Spleen (tissue), 11 donors: ENCODE data around the gene POU6F2. TPM values are rescaled to one million over a fixed set of nuclear protein-coding genes. Genes with fewer than 3 reads are reported as not detected.

Experiments
- DNase-seq: peaks from one replicate; pipeline ENCODE4 v3.0.0-alpha.2; 2020
- H3K27ac ChIP-seq, 8 donors: fragments of 200-600 bp; sonication (generic) in 7 of 8; 1 replicate in 4 of 8; 2 replicates in 4 of 8; pipeline versions ENCODE4 v1.5.0 to v1.8.0; 2016 to 2021; ENCODE audit warnings: inconsistent platforms in 4 of 8, mild to moderate bottlenecking in 4 of 8, moderate library complexity in 1 of 8
- H3K27me3 ChIP-seq, 7 donors: fragments of 200-600 bp; sonication (generic) in 6 of 7; replicated peaks in 1 of 7; 1 replicate in 4 of 7; 2 replicates in 3 of 7; pipeline versions ENCODE4 v1.5.0 to v1.8.0; 2016 to 2021; ENCODE audit warnings: inconsistent platforms in 3 of 7, mild to moderate bottlenecking in 1 of 7
- H3K36me3 ChIP-seq, 6 donors: fragments of 200-600 bp; sonication (generic) in 5 of 6; 1 replicate in 4 of 6; 2 replicates in 2 of 6; pipeline versions ENCODE4 v1.5.0 to v1.8.0; 2016 to 2021; ENCODE audit warnings: inconsistent platforms in 2 of 6
- H3K4me1 ChIP-seq, 6 donors: fragments of 200-600 bp; sonication (generic) in 5 of 6; 1 replicate in 3 of 6; 2 replicates in 3 of 6; pipeline versions ENCODE4 v1.5.0 to v1.8.0; 2016 to 2021; ENCODE audit warnings: inconsistent platforms in 3 of 6
- H3K4me3 ChIP-seq, 8 donors: fragments of 200-600 bp; sonication (generic) in 7 of 8; 1 replicate in 4 of 8; 2 replicates in 4 of 8; pipeline versions ENCODE4 v1.5.0 to v1.8.0; 2016 to 2021; ENCODE audit warnings: inconsistent platforms in 4 of 8, mild to moderate bottlenecking in 4 of 8, moderate library complexity in 2 of 8
- H3K9me3 ChIP-seq, 8 donors: fragments of 200-600 bp; sonication (generic) in 7 of 8; 1 replicate in 4 of 8; 2 replicates in 4 of 8; pipeline versions ENCODE4 v1.5.0 to v1.8.0; 2016 to 2021; ENCODE audit warnings: inconsistent platforms in 4 of 8
- POLR2A ChIP-seq, 3 donors: fragments of 450-650 bp; IDR thresholded peaks; one replicate each; pipeline ENCODE4 v1.5.1; 2017; ENCODE audit warnings: antibody characterized with exemption in 3 of 3, mild to moderate bottlenecking in 1 of 3
- POLR2AphosphoS5 ChIP-seq, 3 donors: sonication (generic); formaldehyde crosslinking; IDR thresholded peaks; one replicate each; pipeline ENCODE4 v1.5.1; 2017; ENCODE audit warnings: antibody characterized with exemption in 3 of 3
- WGBS, 5 donors: extraction: QIAGEN DNeasy Blood & Tissue Kit in 3 of 5; methylation state at CpG; one replicate each; pipeline versions ENCODE4 v1.1.5 to v1.1.7; 2013 to 2018; 5-methylcytosine and 5-hydroxymethylcytosine counted together
- intact Hi-C: fragments of 100-400 bp; cut with DNase I; formaldehyde crosslinking; loops from one replicate; pipeline ENCODE4 v1.15.0; 2023; ENCODE audit warnings: low total_unique reads
- polyA plus RNA-seq, 3 donors: library from polyadenylated mRNA; stranded (reverse); fragments of 200-250 nt; gene quantifications; one replicate each; pipeline ENCODE4 v1.2.1, GENCODE V29; 2013
- total RNA-seq, 7 donors: library from RNA; depleted of rRNA in 3 of 7; stranded (reverse); fragments of >200 nt in 3 of 7; fragmentation: NEBNext Ultra II Directional in 4 of 7; extraction: Animal tissue kit (Norgen Biotek cat#: 25700) in 4 of 7; gene quantifications; one replicate each; pipeline versions ENCODE4 v1.1.0 to v1.2.1, GENCODE V29; 2016 to 2021
- TF ChIP-seq, protein P1 (sequence below), 11 experiments: fragments of 200-600 bp in 7 of 11; fragments of 450-650 bp in 4 of 11; sonication (generic) in 4 of 11; IDR thresholded peaks in 8 of 11; conservative IDR thresholded peaks in 3 of 11; 1 replicate in 7 of 11; 2 replicates in 4 of 11; pipeline versions ENCODE4 v1.4.0 to v1.8.0; 2016 to 2021; ENCODE audit warnings: antibody characterized with exemption in 11 of 11, inconsistent platforms in 4 of 11, mild to moderate bottlenecking in 1 of 11
- donor health status: healthy with polysubstance abuse.
- donor health status: DM: no; HTN: no; CAD: no; lungs with moderate emphysema.
- donor health status: DM: no; HTN: no; CAD: no.
- donor health status: Bipolar disorder and iron deficiency.
- donor health status: healthy.
- donor health status: DM: no; HTN: no; CAD: no.
- donor health status: DM: yes; HTN: yes; CAD: no.

The POU6F2 gene
- total and polyA plus RNA-seq, 10 donors = 0.04 to 0.54 (median 0.23) TPM; not detected in 7

DNA sequence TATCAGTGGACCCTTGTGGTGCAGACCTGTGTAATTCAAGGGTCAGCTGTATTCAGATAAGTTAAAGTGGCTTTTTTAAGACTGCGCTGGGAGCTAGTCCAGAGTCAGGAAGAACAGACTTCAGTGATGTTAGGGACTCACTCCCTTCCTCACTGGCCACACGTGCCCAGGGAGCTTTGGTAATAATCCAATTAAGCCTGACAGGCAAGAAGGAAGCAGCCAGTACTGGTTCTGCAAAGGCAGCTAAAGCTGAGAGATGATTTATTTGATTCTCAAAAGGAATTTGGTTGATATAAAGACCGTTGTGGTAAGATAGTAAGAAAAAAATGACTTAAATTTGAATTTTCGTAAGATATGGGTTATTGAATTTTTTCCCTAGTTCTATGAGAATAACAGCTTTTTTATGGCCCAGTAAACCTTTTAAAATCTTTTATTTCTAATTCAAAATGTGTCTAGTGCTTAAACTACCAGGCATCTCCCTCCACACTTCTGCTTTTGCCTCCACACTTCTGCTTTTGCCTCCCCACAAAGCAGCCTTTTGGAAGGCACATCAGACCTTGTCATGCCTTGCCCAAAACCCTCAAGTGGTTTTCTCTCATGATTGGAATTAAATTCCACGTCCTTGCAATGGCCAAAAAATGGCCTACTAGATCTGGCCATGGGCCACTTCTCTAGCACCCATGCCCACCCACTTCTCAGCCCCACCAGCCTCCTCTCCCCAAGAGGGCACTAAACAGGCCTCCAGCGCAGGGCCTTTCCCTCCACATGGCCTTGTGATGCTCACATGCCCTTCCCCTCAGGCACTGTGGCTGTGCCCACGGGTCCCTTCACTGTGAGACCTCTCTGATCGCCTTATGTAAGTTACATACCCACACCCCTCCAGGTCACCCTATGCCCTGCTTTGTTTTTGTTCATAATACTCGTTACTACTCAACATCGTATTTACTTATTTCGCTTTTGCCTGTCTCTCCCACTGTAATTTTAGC is 92.5 kb downstream of the POU6F2 start:
- H3K4me1 ChIP-seq = no peaks in the 10 kb centered on the region
- 53 to 62% (median 60%) methylated on average over 11 of the region's 11 CpGs for WGBS, 5 donors
- no peaks in the 10 kb centered on the region for H3K9me3 ChIP-seq
- no peak overlapping the region for H3K4me3 ChIP-seq
- no peaks in the 10 kb centered on the region for H3K27me3 ChIP-seq
- no peaks in the 10 kb centered on the region for H3K36me3 ChIP-seq
- no peak for DNase-seq
- H3K27ac ChIP-seq = no peak overlapping the region
- TF ChIP-seq POLR2A (IDR thresholded peaks at IDR 0.05) (no peak), POLR2AphosphoS5 (IDR thresholded peaks at IDR 0.05) (no peak)
- TF ChIP-seq, protein P1, sequence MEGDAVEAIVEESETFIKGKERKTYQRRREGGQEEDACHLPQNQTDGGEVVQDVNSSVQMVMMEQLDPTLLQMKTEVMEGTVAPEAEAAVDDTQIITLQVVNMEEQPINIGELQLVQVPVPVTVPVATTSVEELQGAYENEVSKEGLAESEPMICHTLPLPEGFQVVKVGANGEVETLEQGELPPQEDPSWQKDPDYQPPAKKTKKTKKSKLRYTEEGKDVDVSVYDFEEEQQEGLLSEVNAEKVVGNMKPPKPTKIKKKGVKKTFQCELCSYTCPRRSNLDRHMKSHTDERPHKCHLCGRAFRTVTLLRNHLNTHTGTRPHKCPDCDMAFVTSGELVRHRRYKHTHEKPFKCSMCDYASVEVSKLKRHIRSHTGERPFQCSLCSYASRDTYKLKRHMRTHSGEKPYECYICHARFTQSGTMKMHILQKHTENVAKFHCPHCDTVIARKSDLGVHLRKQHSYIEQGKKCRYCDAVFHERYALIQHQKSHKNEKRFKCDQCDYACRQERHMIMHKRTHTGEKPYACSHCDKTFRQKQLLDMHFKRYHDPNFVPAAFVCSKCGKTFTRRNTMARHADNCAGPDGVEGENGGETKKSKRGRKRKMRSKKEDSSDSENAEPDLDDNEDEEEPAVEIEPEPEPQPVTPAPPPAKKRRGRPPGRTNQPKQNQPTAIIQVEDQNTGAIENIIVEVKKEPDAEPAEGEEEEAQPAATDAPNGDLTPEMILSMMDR (IDR thresholded peaks at IDR 0.05 in 8 of 11, conservative IDR thresholded peaks at IDR 0.05 in 3 of 11) = no peak
- intact Hi-C loops = no loop called here

DNA sequence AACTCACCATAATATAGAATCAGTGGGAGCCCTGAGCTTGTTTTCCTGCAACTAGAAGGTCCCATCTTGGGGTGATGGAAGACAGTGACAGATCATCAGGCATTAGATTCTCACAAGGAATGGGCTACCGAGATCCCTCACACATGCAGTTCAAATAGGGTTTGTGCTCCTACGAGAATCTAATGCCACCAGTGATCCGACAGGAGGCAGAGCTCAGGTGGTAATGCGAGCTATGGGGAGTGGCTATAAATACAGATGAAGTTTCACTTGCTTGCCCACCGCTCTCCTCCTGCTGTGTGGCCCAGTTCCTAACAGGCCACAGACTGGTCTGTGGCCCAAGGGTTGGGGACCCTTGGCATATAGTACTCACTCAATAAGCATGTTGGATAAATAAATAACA is 93.4 kb downstream of the POU6F2 start:
- Histone ChIP-seq H3K27me3 (no peaks in the 10 kb centered on the region), H3K4me3 (no peak overlapping the region), H3K27ac (no peak overlapping the region), H3K4me1 (no peaks in the 10 kb centered on the region), H3K36me3 (no peaks in the 10 kb centered on the region), H3K9me3 (no peaks in the 10 kb centered on the region)
- 86 to 95% (median 94%) methylated on average over 5 of the region's 5 CpGs for WGBS, 5 donors
- intact Hi-C loops = no loop called here
- TF ChIP-seq POLR2A (IDR thresholded peaks at IDR 0.05) (no peak), POLR2AphosphoS5 (IDR thresholded peaks at IDR 0.05) (no peak)
- TF ChIP-seq, protein P1 (IDR thresholded peaks at IDR 0.05 in 8 of 11, conservative IDR thresholded peaks at IDR 0.05 in 3 of 11) = no peak
- DNase-seq = no peak

DNA sequence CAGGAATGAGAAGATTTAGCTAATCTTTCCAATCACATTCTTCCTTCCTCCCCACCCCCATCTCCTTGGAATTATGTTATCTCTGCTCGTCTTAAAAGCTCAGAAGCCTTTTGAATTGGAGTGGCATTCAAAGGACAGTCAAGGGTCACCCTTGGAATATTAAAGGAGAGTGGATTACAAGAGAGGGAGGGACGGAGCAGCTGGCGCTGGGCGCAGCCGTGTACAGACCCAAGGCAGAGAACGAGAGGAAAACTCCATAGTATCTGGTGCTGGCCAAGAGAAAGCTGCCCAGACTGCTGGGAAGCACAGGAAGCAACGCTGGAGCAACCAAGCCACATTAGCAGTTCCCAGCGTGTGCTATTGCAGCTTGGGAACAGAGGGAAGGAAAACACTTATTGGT is 95.7 kb downstream of the POU6F2 start:
- Histone ChIP-seq H3K4me3 (no peak overlapping the region), H3K27ac (no peak overlapping the region), H3K36me3 (no peaks in the 10 kb centered on the region), H3K4me1 (no peaks in the 10 kb centered on the region), H3K27me3 (no peaks in the 10 kb centered on the region), H3K9me3 (no peaks in the 10 kb centered on the region)
- no peak for DNase-seq
- 48 to 72% (median 60%) methylated on average over 8 of the region's 8 CpGs for WGBS, 5 donors
- intact Hi-C loops = no loop called here
- TF ChIP-seq, protein P1 (IDR thresholded peaks at IDR 0.05 in 8 of 11, conservative IDR thresholded peaks at IDR 0.05 in 3 of 11) = no peak
- no peak for TF ChIP-seq POLR2A (IDR thresholded peaks at IDR 0.05)
- no peak for TF ChIP-seq POLR2AphosphoS5 (IDR thresholded peaks at IDR 0.05)

DNA sequence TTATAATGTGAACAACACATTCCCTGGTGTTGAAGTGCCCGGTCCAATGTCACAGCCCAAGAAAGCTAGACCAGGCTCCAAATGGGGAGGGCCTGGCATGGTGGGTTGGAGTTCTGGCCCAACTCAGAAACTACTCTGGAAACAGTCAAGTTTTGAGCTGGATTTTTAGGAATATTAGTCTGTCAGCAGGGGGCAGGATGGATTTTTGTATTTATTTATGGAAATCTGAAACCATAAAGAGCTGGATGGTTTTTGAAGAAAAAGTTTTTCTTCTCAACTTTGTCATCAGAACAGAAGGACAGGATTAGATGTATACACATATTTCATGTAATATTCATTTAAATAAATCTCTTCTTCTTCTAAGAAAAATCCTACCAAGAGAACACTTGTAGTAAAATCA is 97.5 kb downstream of the POU6F2 start:
- WGBS, 5 donors = 71 to 83% (median 74%) methylated on average over 1 of the region's 1 CpG
- Histone ChIP-seq H3K4me3 (no peak overlapping the region), H3K27ac (no peak overlapping the region), H3K4me1 (no peaks in the 10 kb centered on the region), H3K9me3 (no peaks in the 10 kb centered on the region), H3K36me3 (no peaks in the 10 kb centered on the region), H3K27me3 (no peaks in the 10 kb centered on the region)
- intact Hi-C loops = no loop called here
- no peak for DNase-seq
- TF ChIP-seq, protein P1 (IDR thresholded peaks at IDR 0.05 in 8 of 11, conservative IDR thresholded peaks at IDR 0.05 in 3 of 11) = no peak
- no peak for TF ChIP-seq POLR2A (IDR thresholded peaks at IDR 0.05)
- TF ChIP-seq POLR2AphosphoS5 (IDR thresholded peaks at IDR 0.05) = no peak
